ENCODE data around the gene STK32B. TPM values are rescaled to one million over a fixed set of nuclear protein-coding genes. Genes with fewer than 3 reads are reported as not detected.

Gene STK32B
- total and polyA plus RNA-seq, 2 of the 8 experiments (the other 6 are each of a cell fraction or from before 2014, with no cell fraction given): 2.3 to 2.5 TPM

- Histone ChIP-seq H2AK5ac (ENCODE audit: low read depth, low read length) (no peak overlapping the region), H4K8ac (ENCODE audit: extremely low read depth, insufficient read depth, low read length) (no peak overlapping the region), H3K79me2 (ENCODE audit: control insufficient read depth in 1 of 2, insufficient read depth in 2 of 2, low read length in 2 of 2) (no peaks in the 10 kb centered on the region), H4K91ac (replicated peaks; ENCODE audit: insufficient read length, low read length) (no peak overlapping the region), H3K27ac (ENCODE audit: low read depth, low read length) (no peak overlapping the region), H2BK5ac (ENCODE audit: low read depth, low read length) (no peak overlapping the region), H2BK20ac (ENCODE audit: low read length) (no peak overlapping the region), H3K56ac (replicated peaks; ENCODE audit: insufficient read length, low read depth, low read length) (no peak overlapping the region), H3K14ac (ENCODE audit: insufficient read length) (no peak overlapping the region), H2BK120ac (replicated peaks; ENCODE audit: low read depth, low read length) (no peak overlapping the region), H3K27me3 (replicated peaks in 1 of 4; ENCODE audit: control insufficient read depth in 3 of 4, extremely low read depth in 1 of 4, insufficient read depth in 3 of 4, low read length in 3 of 4) (no peaks in the 10 kb centered on the region), H3K23ac (ENCODE audit: insufficient read length) (no peak overlapping the region), H3K4ac (replicated peaks; ENCODE audit: insufficient read length, low read depth, low read length) (no peak overlapping the region), H3K36me3 (ENCODE audit: control insufficient read depth in 2 of 4, insufficient read depth in 4 of 4, low read length in 3 of 4) (no peaks in the 10 kb centered on the region), H4K20me1 (replicated peaks in 1 of 2; ENCODE audit: control insufficient read depth in 1 of 2, insufficient read depth in 2 of 2, low read length in 2 of 2) (no peaks in the 10 kb centered on the region), H3K9me3 (ENCODE audit: insufficient read depth in 2 of 2, low read depth in 1 of 2, low read length in 1 of 2) (no peaks in the 10 kb centered on the region), H2BK15ac (ENCODE audit: low read length) (no peak overlapping the region), H3K18ac (ENCODE audit: extremely low read depth, low read length) (no peak overlapping the region), H3K79me1 (ENCODE audit: low read depth, low read length) (no peaks in the 10 kb centered on the region), H3K4me3 (ENCODE audit: extremely low read depth in 1 of 4, insufficient read depth in 2 of 4, low read depth in 3 of 4, low read length in 4 of 4) (no peak overlapping the region), H3K4me2 (ENCODE audit: insufficient read depth in 1 of 2, low read depth in 2 of 2, low read length in 2 of 2) (no peak overlapping the region), H3K23me2 (ENCODE audit: low read depth, low read length) (no peaks in the 10 kb centered on the region), H2BK12ac (ENCODE audit: low read depth, low read length) (no peak overlapping the region), H4K5ac (ENCODE audit: insufficient read length, low read depth, low read length) (no peak overlapping the region), H3K4me1 (replicated peaks in 1 of 4; ENCODE audit: control insufficient read depth in 3 of 4, insufficient read depth in 4 of 4, low read length in 3 of 4) (no peaks in the 10 kb centered on the region), H3K9ac (replicated peaks in 1 of 4; ENCODE audit: extremely low read depth in 1 of 4, low read depth in 3 of 4, low read length in 3 of 4) (no peak overlapping the region), H2AFZ (ENCODE audit: low read length) (no peak overlapping the region)
- CTCF ChIA-PET (ENCODE audit: partially characterized antibody): no interaction called here
- FAIRE-seq: no peak
- DNase-seq (ENCODE audit: low read depth in 1 of 2, low spot score in 2 of 2): no peak
- 92% methylated on average over 3 of the region's 6 CpGs; no CpG with 5 or more reads in 1 of the 2 experiments for WGBS, 2 experiments (ENCODE audit: extremely low coverage in 1 of 2, insufficient coverage in 1 of 2, insufficient read length in 1 of 2, insufficient replicate concordance in 2 of 2, low coverage in 1 of 2, low lambda C conversion rate in 2 of 2, missing lambda C conversion rate in 1 of 2)
- POLR2A ChIA-PET (ENCODE audit: partially characterized antibody): no interaction called here
- TF ChIP-seq SAP30 (IDR thresholded peaks at IDR 0.05; ENCODE audit: insufficient read depth, insufficient replicate concordance, low read length) (no peak), ZNF274 (IDR thresholded peaks at IDR 0.05; ENCODE audit: borderline replicate concordance, extremely low read depth, low read length) (no peak), SP4 (IDR thresholded peaks at IDR 0.05; ENCODE audit: low read length) (no peak), MAFK (IDR thresholded peaks at IDR 0.05; ENCODE audit: low read depth, low read length) (no peak), POLR2AphosphoS5 (IDR thresholded peaks at IDR 0.05; ENCODE audit: low read depth, low read length) (no peak), JUND (IDR thresholded peaks at IDR 0.05; ENCODE audit: low read length) (no peak), YY1 (IDR thresholded peaks at IDR 0.05; ENCODE audit: low read depth, low read length) (no peak), GABPA (IDR thresholded peaks at IDR 0.05; ENCODE audit: borderline replicate concordance, insufficient read depth, low read length) (no peak), TEAD4 (IDR thresholded peaks at IDR 0.05; ENCODE audit: low read depth, low read length) (no peak), SIN3A (conservative IDR thresholded peaks at IDR 0.05 in 1 of 2, IDR thresholded peaks at IDR 0.05 in 1 of 2; ENCODE audit: low read depth in 1 of 2, low read length in 2 of 2) (no peak), SIX5 (IDR thresholded peaks at IDR 0.05; ENCODE audit: low read depth, low read length) (no peak), CTBP2 (IDR thresholded peaks at IDR 0.05; ENCODE audit: borderline replicate concordance, insufficient read depth, insufficient read length, low read length) (no peak), JUN (IDR thresholded peaks at IDR 0.05; ENCODE audit: low read depth, low read length) (no peak), EP300 (IDR thresholded peaks at IDR 0.05; ENCODE audit: borderline replicate concordance in 1 of 2, low read depth in 2 of 2, low read length in 2 of 2) (no peak), TBP (IDR thresholded peaks at IDR 0.05; ENCODE audit: low read depth, low read length) (no peak)
These were observed 133.3 kb downstream of the STK32B start for GRCh38 chr4:5184606-5185005.

Data from H1 (cell line).